SK-N-SH (cell line): ENCODE measurements around the gene RGS14. TPM values are rescaled to one million over a fixed set of nuclear protein-coding genes. Genes with fewer than 3 reads are reported as not detected.
"Not testable (repeated sequence)": the region's sequence is repeated elsewhere in the genome, so short reads cannot be mapped to it uniquely, and the experiment has no call there.

Experiments
- CTCF ChIA-PET: fragments of 300-600, 350-600 bp; formaldehyde crosslinking; extraction: SDS; loops from one replicate; lab custom pipeline; 2021; lab: Yijun Ruan, JAX
- POLR2A ChIA-PET: fragments of 350-600 bp; sonication (Branson Sonifier 250); formaldehyde crosslinking; extraction: SDS; loops from one replicate; lab custom pipeline; 2020; ENCODE audit warnings: antibody characterized with exemption, inconsistent platforms; lab: Yijun Ruan, JAX
- DNase-seq: peaks from one replicate; pipeline ENCODE4 v3.0.0; 2012
- H2AFZ ChIP-seq: fragments of 200-600 bp; sonication (generic); 2 replicates; pipeline ENCODE4 v1.8.1; 2016; ENCODE audit warnings: antibody characterized with exemption, mild to moderate bottlenecking, low read depth
- H3F3A ChIP-seq: fragments of 200-600 bp; sonication (generic); replicated peaks from 2 replicates; pipeline ENCODE3; 2016; ENCODE audit warnings: antibody characterized with exemption, mild to moderate bottlenecking; ENCODE audit not compliant: insufficient read depth
- H3K27ac ChIP-seq, 2 experiments: fragments of 200-500 bp in 1 of 2; fragments of 200-600 bp in 1 of 2; sonication (Bioruptor generic) in 1 of 2; sonication (generic), shearing (Covaris generic) in 1 of 2; 2 replicates each; pipeline versions ENCODE4 v1.5.1 to v1.6.1; 2014 to 2016; ENCODE audit warnings: low read depth in 2 of 2, inconsistent platforms in 1 of 2, low read length in 1 of 2, mild to moderate bottlenecking in 1 of 2, mixed read lengths in 1 of 2
- H3K27me3 ChIP-seq: fragments of 200-600 bp; sonication (generic), shearing (Covaris generic); 2 replicates; pipeline ENCODE4 v1.6.1; 2016; ENCODE audit warnings: mixed run types; ENCODE audit not compliant: insufficient read depth
- H3K36me3 ChIP-seq, 2 experiments: fragments of 200-500 bp in 1 of 2; fragments of 200-600 bp in 1 of 2; sonication (Bioruptor generic) in 1 of 2; sonication (generic) in 1 of 2; replicated peaks in 1 of 2; 2 replicates each; pipeline versions ENCODE3 to v1.5.1; 2014 to 2016; ENCODE audit warnings: low read length in 1 of 2, mild to moderate bottlenecking in 1 of 2; ENCODE audit not compliant: insufficient read depth in 2 of 2, control insufficient read depth in 1 of 2
- H3K4me1 ChIP-seq, 2 experiments: fragments of 200-500 bp in 1 of 2; fragments of 200-600 bp in 1 of 2; sonication (Bioruptor generic) in 1 of 2; sonication (generic), shearing (Covaris generic) in 1 of 2; 2 replicates each; pipeline versions ENCODE4 v1.5.1 to v1.6.1; 2014 to 2016; ENCODE audit warnings: low read depth in 1 of 2, low read length in 1 of 2, mixed run types in 1 of 2; ENCODE audit not compliant: insufficient read depth in 2 of 2, control insufficient read depth in 1 of 2
- H3K4me2 ChIP-seq: fragments of 200-600 bp; sonication (generic), shearing (Covaris generic); 2 replicates; pipeline ENCODE4 v1.6.1; 2017; ENCODE audit warnings: mixed run types
- H3K4me3 ChIP-seq, 2 experiments: fragments of 200-500 bp in 1 of 2; fragments of 200-600 bp in 1 of 2; sonication (Bioruptor generic) in 1 of 2; sonication (generic), shearing (Covaris generic) in 1 of 2; 2 replicates each; pipeline versions ENCODE4 v1.5.1 to v1.8.1; 2014 to 2016; ENCODE audit warnings: low read depth in 2 of 2, inconsistent platforms in 1 of 2, low read length in 1 of 2, mild to moderate bottlenecking in 1 of 2, mixed read lengths in 1 of 2, moderate library complexity in 1 of 2
- H3K79me2 ChIP-seq: fragments of 200-600 bp; sonication (generic); 2 replicates; pipeline ENCODE4 v1.8.1; 2017; ENCODE audit warnings: mild to moderate bottlenecking; ENCODE audit not compliant: insufficient read depth
- H3K9ac ChIP-seq: fragments of 200-600 bp; sonication (generic); 2 replicates; pipeline ENCODE4 v1.6.1; 2017; ENCODE audit warnings: mixed run types
- H3K9me2 ChIP-seq: fragments of 200-600 bp; sonication (generic); 2 replicates; pipeline ENCODE4 v1.6.1; 2017; ENCODE audit warnings: mixed run types
- H3K9me3 ChIP-seq: fragments of 200-600 bp; sonication (generic); 2 replicates; pipeline ENCODE4 v1.6.1; 2017; ENCODE audit warnings: mixed run types, mild to moderate bottlenecking, moderate library complexity
- H4K20me1 ChIP-seq: fragments of 200-600 bp; sonication (generic); 2 replicates; pipeline ENCODE4 v1.6.1; 2017; ENCODE audit warnings: mild to moderate bottlenecking, mixed run types; ENCODE audit not compliant: insufficient read depth
- FOXM1 ChIP-seq: IDR thresholded peaks from 2 replicates; pipeline ENCODE4 v1.4.0; 2012; ENCODE audit warnings: low read depth, mild to moderate bottlenecking
- JUND ChIP-seq: IDR thresholded peaks from 2 replicates; pipeline ENCODE4 v1.4.0; 2012
- SIN3A ChIP-seq: IDR thresholded peaks from 2 replicates; pipeline ENCODE4 v1.6.1; 2012; ENCODE audit warnings: low read depth, mild to moderate bottlenecking, low read length, moderate library complexity, borderline replicate concordance
- TAF1 ChIP-seq: IDR thresholded peaks from 2 replicates; pipeline ENCODE4 v1.6.1; 2012; ENCODE audit warnings: low read depth, mild to moderate bottlenecking, low read length, moderate library complexity, borderline replicate concordance
- YY1 ChIP-seq: IDR thresholded peaks from 2 replicates; pipeline ENCODE4 v1.4.0; 2012; ENCODE audit warnings: low read depth, mild to moderate bottlenecking
- WGBS: methylation state at CpG from one replicate; pipeline ENCODE4 v1.1.6; 2017; ENCODE audit warnings: low lambda C conversion rate; 5-methylcytosine and 5-hydroxymethylcytosine counted together
- polyA plus RNA-seq, 3 experiments: library from polyadenylated mRNA; depleted of rRNA; stranded (reverse); fragments of >200 nt; gene quantifications; 2 replicates each; pipeline ENCODE4 v1.2.3, GENCODE V29; 2012

RGS14 gene
- polyA plus RNA-seq, 1 of the 3 experiments (the other 2 are of a cell fraction): 26.5 TPM

DNA sequence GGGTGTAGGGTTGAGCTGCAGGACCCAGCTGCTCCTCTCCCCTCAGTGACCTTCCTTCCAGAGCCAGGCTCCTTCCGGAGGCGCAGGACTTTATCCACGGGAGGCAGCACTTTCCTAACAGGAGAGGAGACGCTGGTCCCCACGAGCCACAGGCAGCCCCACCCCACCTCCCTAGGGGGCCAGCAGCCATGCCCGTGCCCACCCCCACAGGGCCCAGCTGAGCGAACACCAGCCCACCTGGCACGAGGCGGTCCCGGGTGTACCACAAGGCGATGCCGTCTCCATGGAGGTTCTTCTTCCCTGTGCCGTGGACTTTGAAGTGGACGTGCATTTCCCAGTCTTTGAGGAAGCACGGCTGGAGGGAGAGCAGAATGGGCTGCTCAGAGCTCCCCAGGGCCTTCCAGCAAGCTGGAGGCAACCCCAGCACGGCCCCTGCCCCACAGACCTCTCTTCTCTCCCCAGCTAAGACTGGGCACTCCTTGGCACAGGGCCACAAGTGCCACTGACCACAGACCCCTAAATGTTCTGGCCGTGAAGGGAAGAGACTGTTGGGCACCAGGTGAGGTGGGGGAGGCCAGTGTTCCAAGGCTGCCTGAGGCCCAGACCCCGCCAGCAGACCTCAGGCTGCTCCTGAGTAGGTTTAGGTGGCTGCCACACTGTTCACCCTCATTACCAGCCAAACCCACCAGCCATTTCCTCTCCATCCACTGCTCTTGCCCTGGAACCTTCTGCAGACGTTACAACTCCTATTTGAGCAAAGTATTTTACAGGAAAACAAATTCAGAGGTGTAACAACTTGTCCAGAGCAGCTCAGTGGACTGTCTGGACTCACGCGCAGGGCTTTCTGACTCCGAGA lies 19.2 kb upstream of the RGS14 start:
- H3K9me3 ChIP-seq: no peaks in the 10 kb centered on the region
- H3K27ac ChIP-seq: no peak overlapping the region
- DNase-seq: no peak
- no peaks in the 10 kb centered on the region for H3K4me1 ChIP-seq
- CTCF ChIA-PET: interaction anchor here (1.3 kb wide), 1 partner anchor 20 kb away, joined by 4 read pairs; no protein-coding TSS in a partner anchor
- no peaks in the 10 kb centered on the region for H3K9me2 ChIP-seq
- H3K36me3 ChIP-seq: peaks cover 14 to 63% of the 10 kb centered on the region in 2 experiments
- POLR2A ChIA-PET: interaction anchor here (1.3 kb wide), 1 partner anchor 12 kb away, joined by 5 read pairs; no protein-coding TSS in a partner anchor
- no peak overlapping the region for H3K9ac ChIP-seq
- peaks cover 42% of the 10 kb centered on the region for H3K79me2 ChIP-seq
- WGBS: 88% methylated on average over 5 of the region's 22 CpGs
- no peak overlapping the region for H2AFZ ChIP-seq
- H3K4me3 ChIP-seq: no peak overlapping the region
- H3K27me3 ChIP-seq: no peaks in the 10 kb centered on the region
- peaks cover 4% of the 10 kb centered on the region; the same call in 1 of the 2 replicates for H4K20me1 ChIP-seq
- no peak overlapping the region for H3K4me2 ChIP-seq
- H3F3A ChIP-seq: no peaks in the 10 kb centered on the region
- no peak for TF ChIP-seq SIN3A
- TF ChIP-seq TAF1: no peak
- TF ChIP-seq JUND: no peak

GRCh38 chr5:177339107-177339638 lies 18.6 kb upstream of the RGS14 start:
- Histone ChIP-seq H4K20me1 (peaks cover 7% of the 10 kb centered on the region; the same call in 1 of the 2 replicates), H3K27ac (no peak overlapping the region), H3K9me3 (no peaks in the 10 kb centered on the region), H3K4me1 (no peaks in the 10 kb centered on the region), H3K9ac (no peak overlapping the region), H3K4me3 (no peak overlapping the region), H3K9me2 (no peaks in the 10 kb centered on the region), H3K4me2 (no peak overlapping the region), H2AFZ (no peak overlapping the region), H3K36me3 (peaks cover 14 to 56% of the 10 kb centered on the region in 2 experiments), H3F3A (no peaks in the 10 kb centered on the region), H3K79me2 (peaks cover 48% of the 10 kb centered on the region), H3K27me3 (no peaks in the 10 kb centered on the region)
- WGBS: 77% methylated on average over 8 of the region's 11 CpGs
- DNase-seq: no peak
- ChIA-PET CTCF (interaction anchor here (1.3 kb wide), 1 partner anchor 21 kb away, joined by 4 read pairs; no protein-coding TSS in a partner anchor), POLR2A (interaction anchor here (1.3 kb wide), 1 partner anchor 11 kb away, joined by 5 read pairs; no protein-coding TSS in a partner anchor)
- no peak for TF ChIP-seq YY1
- no peak for TF ChIP-seq FOXM1

- 93% methylated on average over 14 of the region's 14 CpGs for whole genome bisulfite sequencing
Measured at GRCh38 chr5:177343000-177343399, 14.7 kb upstream of the RGS14 start.

More at GRCh38 chr5:177343000-177343399, 14.7 kb upstream of the RGS14 start:
- CTCF ChIA-PET, DNase-seq, H3K27ac ChIP-seq, H3F3A ChIP-seq, H3K4me2 ChIP-seq, H3K9ac ChIP-seq, H3K4me3 ChIP-seq, H2AFZ ChIP-seq, H3K4me1 ChIP-seq, H3K27me3 ChIP-seq, H3K9me3 ChIP-seq, H3K9me2 ChIP-seq, POLR2A ChIA-PET: not testable (repeated sequence)
- Histone ChIP-seq H3K79me2 (peaks cover 87% of the 10 kb centered on the region), H4K20me1 (peaks cover 19% of the 10 kb centered on the region; the same call in 1 of the 2 replicates), H3K36me3 (peaks cover 25 to 34% of the 10 kb centered on the region in 2 experiments)
